CD4-positive, alpha-beta T cell (primary cell): ENCODE data around the gene OR6C3. TPM values are rescaled to one million over a fixed set of nuclear protein-coding genes. Genes with fewer than 3 reads are reported as not detected.

ENCODE experiments used
- ATAC-seq: fragments of 200-7000 bp; cut with Tn5 transposase; one replicate; pipeline ENCODE4 v1.10.0; 2022; ENCODE audit warnings: mild to moderate bottlenecking; ENCODE audit not compliant: poor library complexity
- CTCF ChIA-PET: fragments of 350-600 bp; sonication (Branson Sonifier 250); formaldehyde crosslinking; loops from one replicate; lab custom pipeline; 2021; ENCODE audit warnings: antibody characterized with exemption, inconsistent platforms; lab: Charles Lee
- POLR2A ChIA-PET: fragments of 350-600 bp; sonication (Branson Sonifier 250); formaldehyde crosslinking; loops from one replicate; lab custom pipeline; 2021; ENCODE audit warnings: antibody characterized with exemption, inconsistent platforms; lab: Charles Lee
- DNase-seq, 14 experiments: peaks; one replicate each; pipeline ENCODE4 v3.0.0-alpha.2; 2013 to 2020; ENCODE audit warnings: mixed read lengths in 2 of 14
- H3K27ac ChIP-seq, 2 donors: one replicate each; pipeline versions ENCODE4 v1.5.1 to v1.7.0; 2013; ENCODE audit warnings: low read length in 2 of 2, low read depth in 1 of 2, mild to moderate bottlenecking in 1 of 2
- H3K27me3 ChIP-seq, 2 experiments: 1 replicate in 1 of 2; 2 replicates in 1 of 2; pipeline versions ENCODE4 v1.6.1 to v1.7.0; 2013; ENCODE audit warnings: low read length in 2 of 2, control low read depth in 1 of 2, mild to moderate bottlenecking in 1 of 2, moderate library complexity in 1 of 2; ENCODE audit not compliant: insufficient read depth in 2 of 2, control insufficient read depth in 1 of 2
- H3K36me3 ChIP-seq: one replicate; pipeline ENCODE4 v1.6.1; 2013; ENCODE audit warnings: low read length, control low read depth; ENCODE audit not compliant: insufficient read depth
- H3K4me1 ChIP-seq: one replicate; pipeline ENCODE4 v1.6.1; 2013; ENCODE audit warnings: low read length, control low read depth; ENCODE audit not compliant: insufficient read depth
- H3K4me3 ChIP-seq: one replicate; pipeline ENCODE4 v1.5.1; 2013; ENCODE audit warnings: mild to moderate bottlenecking, low read length, moderate library complexity
- H3K9me3 ChIP-seq, 2 experiments: 1 replicate in 1 of 2; 2 replicates in 1 of 2; pipeline versions ENCODE4 v1.6.1 to v1.7.0; 2013; ENCODE audit warnings: low read length in 2 of 2, mild to moderate bottlenecking in 2 of 2, control low read depth in 1 of 2, moderate library complexity in 1 of 2; ENCODE audit not compliant: control insufficient read depth in 1 of 2, insufficient read depth in 1 of 2
- H3K27ac Mint-ChIP-seq: one replicate; pipeline ENCODE4 v1.8.0; 2020; ENCODE audit warnings: mixed read lengths
- H3K27me3 Mint-ChIP-seq: one replicate; pipeline ENCODE4 v1.8.0; 2021; ENCODE audit warnings: mixed read lengths
- H3K36me3 Mint-ChIP-seq: one replicate; pipeline ENCODE4 v1.8.0; 2021; ENCODE audit warnings: low read depth, mixed read lengths
- H3K4me1 Mint-ChIP-seq: one replicate; pipeline ENCODE4 v1.8.0; 2021; ENCODE audit warnings: low read depth, mixed read lengths
- H3K4me3 Mint-ChIP-seq: one replicate; pipeline ENCODE4 v1.8.0; 2020; ENCODE audit warnings: mild to moderate bottlenecking, mixed read lengths
- H3K9me3 Mint-ChIP-seq: one replicate; pipeline ENCODE4 v1.8.0; 2020; ENCODE audit warnings: mixed read lengths
- CTCF ChIP-seq: fragments of 200-600 bp; IDR thresholded peaks from one replicate; pipeline ENCODE4 v1.8.0; 2022; ENCODE audit warnings: antibody characterized with exemption, mild to moderate bottlenecking
- intact Hi-C, 2 experiments: fragments of 100-400 bp; cut with DNase I in 1 of 2; cut with micrococcal nuclease in 1 of 2; formaldehyde crosslinking; loops; one replicate each; pipeline versions ENCODE4 v1.15.1 to v1.9.0; 2023 to 2025; cut with DNase I, micrococcal nuclease
- polyA plus RNA-seq, 2 donors: library from polyadenylated mRNA; unstranded; fragments of 120-200 nt; gene quantifications; one replicate each; pipeline ENCODE4 v1.2.1, GENCODE V29; 2013
- total RNA-seq, 174 experiments: library from RNA in 2 of 174; stranded (reverse) in 2 of 174; gene quantifications; one replicate each; pipeline ENCODE4 v1.2.3 and lab custom pipeline; 2021 to 2026

Gene OR6C3
- total RNA-seq (not detected), total RNA-seq (lab: John Stamatoyannopoulos, UW) (0 to 0.04 (median 0) reads per million in 172 experiments)
- polyA plus RNA-seq (2013, experiment 1 of 2), result not detected
- polyA plus RNA-seq (2013, experiment 2 of 2), result not detected

- Histone ChIP-seq H3K36me3 (no peaks in the 10 kb centered on the region), H3K9me3 (no peaks in the 10 kb centered on the region), H3K4me3 (no peak within 1 kb of the TSS), H3K27ac (no peak within 1 kb of the TSS), H3K27me3 (peaks cover 7 to 9% of the 10 kb centered on the region in 2 experiments), H3K4me1 (no peaks in the 10 kb centered on the region)
- TF ChIP-seq CTCF, result no peak
- no peak for DNase-seq
- no peak within 1 kb of the TSS for H3K27ac Mint-ChIP-seq
- H3K27me3 Mint-ChIP-seq, result peaks cover 26% of the 10 kb centered on the region
- H3K9me3 Mint-ChIP-seq, result no peaks in the 10 kb centered on the region
- H3K4me1 Mint-ChIP-seq, result no peaks in the 10 kb centered on the region
- ATAC-seq, result no peak
- intact Hi-C loops, result no loop called here
- ChIA-PET POLR2A (no interaction called here), CTCF (no interaction called here)
- no peak within 1 kb of the TSS for H3K4me3 Mint-ChIP-seq
- no peaks in the 10 kb centered on the region for H3K36me3 Mint-ChIP-seq
These were observed at the start of gene OR6C3 for GRCh38 chr12:55330446-55330845. OR6C3 (plus strand) TSS chr12:55330746; CDS start chr12:55331701, 955 bp downstream.

GRCh38 chr12:55280991-55281390 is 49.6 kb upstream of the OR6C3 start:
- H3K4me3 ChIP-seq, result no peak overlapping the region
- no peak for ATAC-seq
- no peak for DNase-seq
- Mint-ChIP-seq H3K9me3 (no peaks in the 10 kb centered on the region), H3K27me3 (peaks cover 39% of the 10 kb centered on the region), H3K27ac (no peak overlapping the region), H3K4me3 (no peak overlapping the region), H3K4me1 (no peaks in the 10 kb centered on the region), H3K36me3 (no peaks in the 10 kb centered on the region)
- peaks cover 0 to 6% of the 10 kb centered on the region in 2 experiments for H3K27me3 ChIP-seq
- no peak overlapping the region for H3K27ac ChIP-seq
- intact Hi-C loops, result no loop called here
- peaks cover 0 to 3% of the 10 kb centered on the region in 2 experiments for H3K9me3 ChIP-seq
- no peak for TF ChIP-seq CTCF
- no peaks in the 10 kb centered on the region for H3K4me1 ChIP-seq
- no peaks in the 10 kb centered on the region for H3K36me3 ChIP-seq
- ChIA-PET POLR2A (no interaction called here), CTCF (no interaction called here)

GRCh38 chr12:55289999-55290398 is 40.5 kb upstream of the OR6C3 start:
- no peaks in the 10 kb centered on the region for H3K4me1 ChIP-seq
- Mint-ChIP-seq H3K9me3 (no peaks in the 10 kb centered on the region), H3K4me3 (no peak overlapping the region), H3K27ac (no peak overlapping the region), H3K4me1 (no peaks in the 10 kb centered on the region), H3K36me3 (no peaks in the 10 kb centered on the region), H3K27me3 (peaks cover 52% of the 10 kb centered on the region)
- no peak for TF ChIP-seq CTCF
- intact Hi-C loops, result no loop called here
- ChIA-PET POLR2A (no interaction called here), CTCF (no interaction called here)
- no peak overlapping the region for H3K27ac ChIP-seq
- no peak for DNase-seq
- H3K36me3 ChIP-seq, result no peaks in the 10 kb centered on the region
- no peaks in the 10 kb centered on the region for H3K9me3 ChIP-seq
- H3K4me3 ChIP-seq, result no peak overlapping the region
- peaks cover 0 to 10% of the 10 kb centered on the region in 2 experiments for H3K27me3 ChIP-seq
- ATAC-seq, result no peak
